NCI-H2081 (cell line): ENCODE measurements around the gene ACBD5.
"Not testable (repeated sequence)": the region's sequence is repeated elsewhere in the genome, so short reads cannot be mapped to it uniquely, and the experiment has no call there.

ENCODE experiments used
- DNase-seq, 2 experiments: peaks; one replicate each; lab custom pipeline; 2025; lab: John Stamatoyannopoulos, UW

The ACBD5 gene

GRCh38 chr10:27240212-27241009 is at the start of gene ACBD5:
Gene ACBD5 (minus strand): TSS chr10:27240797. CDS start chr10:27240688, 109 bp downstream.
- DNase-seq, result peak; percentile 59 to 66

- DNase-seq, result no peak
Observed at GRCh38 chr10:27285093-27285492, 44.5 kb upstream of the ACBD5 start.

- no peak for DNase-seq
Observed at GRCh38 chr10:27276581-27276980, 36.0 kb upstream of the ACBD5 start.

- DNase-seq, result not testable (repeated sequence)
Observed at GRCh38 chr10:27266025-27266424, 25.4 kb upstream of the ACBD5 start.

- not testable (repeated sequence) for DNase-seq
Observed at GRCh38 chr10:27262788-27263187, 22.2 kb upstream of the ACBD5 start.

DNA sequence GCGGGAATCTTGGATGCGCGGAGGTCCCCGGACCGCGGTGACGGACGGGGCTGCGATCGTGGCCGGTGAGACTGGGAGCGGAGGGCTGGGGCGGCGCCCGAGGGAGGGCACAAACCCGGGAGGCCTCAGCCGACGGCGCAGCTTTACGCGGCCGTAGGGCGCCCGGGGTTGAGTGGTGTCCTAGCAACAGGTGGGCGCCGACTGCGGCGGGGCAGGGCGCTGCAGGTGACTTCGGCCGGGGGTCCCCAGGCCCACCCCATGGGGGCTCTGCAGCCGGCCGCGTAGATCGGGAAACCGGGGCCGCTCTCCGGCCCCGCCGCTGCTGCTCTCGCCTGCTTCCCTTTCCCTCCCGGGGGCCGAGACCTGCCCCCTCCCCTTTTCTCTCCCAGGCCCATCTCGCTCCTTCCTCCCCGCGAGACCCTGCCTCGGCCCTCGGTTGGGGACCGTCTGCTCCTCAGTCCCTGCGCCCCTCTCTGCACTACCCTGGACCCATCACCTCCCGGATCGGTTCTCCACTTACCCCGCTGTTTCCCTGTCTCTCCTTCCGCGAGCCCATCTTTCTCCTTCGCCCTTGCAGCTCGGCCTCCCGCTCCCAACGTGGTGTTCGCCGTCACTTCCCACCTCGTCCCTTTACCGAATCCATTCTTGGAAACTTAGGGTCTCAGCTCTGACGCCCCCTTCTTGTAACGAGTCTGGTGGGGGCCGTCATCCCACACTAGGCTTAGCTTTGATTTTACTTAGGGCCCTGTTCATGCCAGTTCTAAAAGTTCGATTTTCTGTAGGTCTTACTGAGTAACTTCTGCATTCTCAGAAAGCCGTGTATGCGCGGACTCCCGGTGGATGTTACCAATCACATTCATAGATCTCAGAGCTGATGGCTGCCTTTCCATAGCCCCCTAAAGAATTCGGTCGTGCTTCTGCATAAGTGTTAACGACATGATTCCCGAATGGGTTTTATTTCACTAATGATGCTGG is 18.5 kb upstream of the ACBD5 start:
- DNase-seq, result no peak

DNA sequence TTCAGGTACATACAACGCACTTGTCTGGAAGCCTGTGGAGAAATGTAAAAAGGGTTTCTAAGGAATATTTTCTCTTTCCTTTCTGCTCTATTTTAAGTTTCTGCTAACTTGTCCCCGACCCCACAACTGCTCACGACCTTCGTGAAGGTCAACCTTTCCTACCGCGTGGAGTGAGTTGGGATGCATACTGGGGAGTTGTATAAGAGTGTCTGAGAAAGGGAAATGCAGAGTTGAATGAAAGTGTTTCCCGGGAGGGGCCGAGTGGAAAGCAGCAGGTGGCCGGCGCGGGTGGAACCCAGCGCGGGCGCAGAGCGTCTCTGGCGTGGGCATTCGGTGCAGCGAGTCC is 17.9 kb upstream of the ACBD5 start:
- DNase-seq, result no peak

GRCh38 chr10:27256299-27257189 is 15.9 kb upstream of the ACBD5 start:
- DNase-seq, result no peak

- DNase-seq, result no peak
Observed at GRCh38 chr10:27253576-27253975, 13.0 kb upstream of the ACBD5 start.

DNA sequence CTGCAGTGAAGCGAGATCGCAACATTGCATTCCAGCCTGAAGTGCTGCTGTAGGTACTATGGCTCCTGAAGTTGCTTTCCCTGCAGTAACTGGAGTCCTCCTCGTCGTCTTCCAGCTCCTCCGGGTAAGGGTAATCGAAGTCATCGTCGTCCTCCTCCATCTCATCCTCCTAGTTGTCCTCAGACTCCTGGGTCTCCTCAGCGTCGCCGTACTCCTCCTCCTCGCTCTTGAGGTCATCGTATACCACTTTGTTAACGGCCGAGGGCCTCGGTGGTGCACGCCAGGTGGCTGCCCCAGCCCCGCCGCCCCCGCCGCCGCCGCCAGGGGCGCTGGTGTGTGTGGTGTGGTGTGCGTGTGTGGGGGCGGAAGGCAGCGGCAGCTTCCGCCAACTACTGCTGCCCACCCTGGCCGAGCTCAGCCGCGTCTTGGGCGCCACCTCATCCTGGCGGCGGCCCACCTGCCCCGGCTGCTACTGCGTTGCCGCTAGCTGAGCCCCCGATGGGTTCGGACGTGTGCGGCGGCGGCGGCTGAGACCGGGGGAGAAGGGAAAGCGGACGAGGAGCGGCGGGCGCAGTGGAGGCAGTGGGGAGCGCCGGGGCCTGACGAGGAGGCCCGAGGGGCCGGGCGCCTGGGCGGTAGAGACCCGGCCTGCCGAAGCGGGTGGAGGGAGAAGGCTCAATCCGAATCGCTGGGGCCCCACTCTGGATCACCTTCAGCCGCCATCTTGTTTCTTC is 11.8 kb upstream of the ACBD5 start:
- no peak for DNase-seq

DNA sequence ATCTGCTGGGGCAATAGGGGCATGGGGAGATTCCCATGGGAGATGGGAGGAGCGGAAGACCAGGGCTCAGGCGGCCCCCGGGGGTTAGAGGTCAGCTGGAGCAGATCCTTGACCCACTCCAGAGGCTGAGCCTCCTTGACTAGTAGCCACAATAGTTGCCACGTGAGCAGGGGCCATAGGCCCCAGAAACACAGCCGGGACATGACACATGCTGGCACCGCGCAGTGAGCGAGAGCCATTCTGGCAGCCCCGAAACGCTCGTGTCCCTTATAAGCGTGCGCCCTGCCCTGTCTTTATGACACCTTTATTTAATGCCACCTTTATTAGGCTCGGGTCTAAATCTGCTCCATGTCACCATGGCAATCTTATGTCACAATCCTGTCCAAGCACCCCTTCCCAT is 11.0 kb upstream of the ACBD5 start:
- DNase-seq, result no peak

DNA sequence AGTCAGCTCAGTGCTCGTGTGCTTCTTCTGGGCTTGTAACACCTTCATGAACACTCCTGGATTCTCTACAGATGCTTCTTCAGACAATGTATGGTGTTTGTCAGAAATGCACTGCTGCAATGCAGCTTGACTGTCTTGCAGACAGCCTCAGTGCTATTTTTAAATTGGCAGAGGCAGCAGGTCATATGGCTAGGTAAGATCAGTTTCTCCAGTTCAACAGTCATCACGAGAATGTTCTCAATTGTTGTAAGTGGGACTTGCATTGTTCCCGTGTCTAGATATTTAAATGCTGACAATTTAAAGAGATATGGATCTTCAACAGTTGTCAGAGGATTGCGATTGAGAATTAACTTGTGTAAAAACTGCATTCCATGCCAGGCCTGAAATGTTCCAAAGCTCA is 7.6 kb upstream of the ACBD5 start:
- DNase-seq, result no peak

DNA sequence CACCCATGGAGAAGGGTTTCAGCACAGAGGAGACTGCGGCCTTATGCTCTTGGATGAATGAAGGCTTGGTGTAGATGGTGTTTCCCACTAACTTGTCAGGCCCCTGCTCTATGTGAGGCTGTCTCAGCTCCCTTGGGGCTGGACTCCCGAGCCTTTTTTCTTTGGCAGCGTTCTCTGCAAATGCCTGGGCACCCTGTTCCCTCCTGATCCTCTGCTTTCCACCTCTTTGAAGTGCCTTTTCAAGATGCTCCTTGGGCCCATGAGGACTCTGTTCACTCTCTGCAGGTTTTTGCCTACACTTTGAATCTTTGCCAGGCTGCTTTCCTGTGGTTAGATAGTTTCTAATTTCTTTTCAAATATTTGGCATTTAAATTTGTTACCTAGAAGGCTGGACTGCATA is 6.8 kb upstream of the ACBD5 start:
- DNase-seq, result no peak

GRCh38 chr10:27247006-27247405 is 6.4 kb upstream of the ACBD5 start:
- no peak for DNase-seq

- DNase-seq, result no peak
Observed at GRCh38 chr10:27245836-27246235, 5.2 kb upstream of the ACBD5 start.

- DNase-seq, result no peak
Observed at GRCh38 chr10:27244976-27245375, 4.4 kb upstream of the ACBD5 start.

DNA sequence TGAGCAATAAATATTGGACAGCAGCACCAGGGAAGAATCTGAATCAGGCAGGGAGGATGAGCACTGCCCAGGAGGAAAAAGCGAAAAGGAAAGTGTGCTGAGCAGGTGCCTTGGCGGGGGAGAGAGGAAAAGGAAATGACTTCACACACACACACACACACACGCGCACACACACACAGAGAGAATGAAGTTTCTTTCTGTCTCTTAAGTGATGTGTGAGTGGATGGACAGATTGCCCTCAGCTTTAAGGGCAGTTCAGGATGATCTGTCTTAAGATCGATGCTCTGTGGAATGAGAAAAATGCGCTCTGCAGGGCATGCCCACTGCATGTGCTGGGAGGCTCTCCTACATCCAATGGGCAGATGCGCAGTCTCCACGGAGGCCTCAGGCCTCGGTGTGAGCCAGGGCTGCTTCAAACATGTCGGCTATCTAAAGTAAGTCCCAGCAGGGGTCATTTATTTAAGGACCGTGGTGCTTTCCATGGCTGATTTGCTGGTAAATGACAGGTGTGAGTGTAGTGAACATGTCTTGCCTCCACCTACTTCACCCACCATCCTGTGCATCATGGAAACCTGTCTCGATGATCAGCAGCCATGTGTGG is 2.5 kb upstream of the ACBD5 start:
- peak; percentile 54 to 78 for DNase-seq

DNA sequence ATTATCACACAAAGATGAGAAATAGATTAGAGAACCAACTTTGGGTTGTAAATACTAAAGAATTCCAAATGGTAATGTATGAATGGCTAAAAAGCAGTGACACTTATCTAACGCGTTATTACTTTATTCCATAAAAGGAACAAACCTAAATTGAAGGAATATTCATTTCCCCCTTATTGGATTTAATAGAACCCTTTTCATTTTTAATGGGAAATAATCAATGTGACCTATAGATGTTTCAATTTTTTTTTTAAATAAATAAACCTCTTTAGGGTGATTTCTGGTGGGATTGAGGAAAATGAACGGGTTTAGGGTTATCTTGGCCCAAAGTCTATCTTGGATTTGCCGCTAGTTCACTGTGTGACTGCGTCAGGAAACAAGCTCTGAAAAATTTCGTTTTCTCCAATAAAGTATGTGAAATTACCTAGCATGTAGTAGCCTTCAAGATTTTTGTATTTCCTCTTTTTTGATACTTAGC is 1.9 kb upstream of the ACBD5 start:
- DNase-seq, result no peak

GRCh38 chr10:27241652-27242472 is 1.3 kb upstream of the ACBD5 start:
- peak; percentile 89 to 91 for DNase-seq
